Neural cell (in vitro differentiated cells): ENCODE data around the gene NSG2. TPM values are rescaled to one million over a fixed set of nuclear protein-coding genes. Genes with fewer than 3 reads are reported as not detected.

Source experiments
- H2AFZ ChIP-seq: fragments of 200-600, 300-800 bp; sonication (generic), shearing (Covaris generic); 2 replicates; pipeline ENCODE4 v1.6.0; 2014; ENCODE audit warnings: low read depth, mild to moderate bottlenecking, antibody characterized with exemption, low read length, moderate library complexity
- H3F3A ChIP-seq: fragments of 200-600 bp; shearing (Covaris generic); 2 replicates; pipeline ENCODE4 v1.6.1; 2016; ENCODE audit warnings: mild to moderate bottlenecking, moderate library complexity, mixed read lengths, antibody characterized with exemption, low read length; ENCODE audit not compliant: insufficient read depth, poor library complexity, severe bottlenecking
- H3K27ac ChIP-seq: fragments of 200-600, 300-800 bp; sonication (generic), shearing (Covaris generic); 2 replicates; pipeline ENCODE4 v1.5.1; 2014; ENCODE audit warnings: mild to moderate bottlenecking, low read length, moderate library complexity
- H3K27me3 ChIP-seq: fragments of 300-800, 200-600 bp; sonication (generic), shearing (Covaris generic); 2 replicates; pipeline ENCODE4 v1.6.0; 2014; ENCODE audit warnings: mild to moderate bottlenecking, low read depth, low read length, moderate library complexity; ENCODE audit not compliant: insufficient read depth
- H3K36me3 ChIP-seq: fragments of 300-800, 200-600 bp; sonication (generic), shearing (Covaris generic); 2 replicates; pipeline ENCODE4 v1.5.1; 2014; ENCODE audit warnings: mild to moderate bottlenecking, antibody characterized with exemption, low read length, moderate library complexity; ENCODE audit not compliant: insufficient read depth
- H3K4me2 ChIP-seq: fragments of 300-800, 200-600 bp; sonication (generic), shearing (Covaris generic); 2 replicates; pipeline ENCODE4 v1.6.0; 2014; ENCODE audit warnings: mild to moderate bottlenecking, low read length
- H3K4me3 ChIP-seq: fragments of 300-800, 200-600 bp; sonication (generic), shearing (Covaris generic); 2 replicates; pipeline ENCODE4 v1.5.1; 2014; ENCODE audit warnings: mild to moderate bottlenecking, low read length, moderate library complexity
- H3K79me2 ChIP-seq: fragments of 200-600 bp; shearing (Covaris generic); replicated peaks from 2 replicates; pipeline ENCODE4 v1.6.0; 2014; ENCODE audit warnings: mild to moderate bottlenecking, low read length, moderate library complexity; ENCODE audit not compliant: insufficient read depth
- H3K9ac ChIP-seq: fragments of 300-800, 200-600 bp; sonication (generic), shearing (Covaris generic); 2 replicates; pipeline ENCODE4 v1.6.1; 2016; ENCODE audit warnings: mild to moderate bottlenecking, low read length, mixed read lengths
- H3K9me2 ChIP-seq: fragments of 200-600 bp; shearing (Covaris generic); 2 replicates; pipeline ENCODE4 v1.6.1; 2016; ENCODE audit warnings: mild to moderate bottlenecking, low read length, mixed read lengths; ENCODE audit not compliant: insufficient read depth
- H3K9me3 ChIP-seq: fragments of 200-600, 300-800 bp; sonication (generic), shearing (Covaris generic); 2 replicates; pipeline ENCODE4 v1.6.1; 2016; ENCODE audit warnings: mild to moderate bottlenecking, mixed run types, low read length, moderate library complexity, mixed read lengths
- H4K20me1 ChIP-seq: fragments of 200-600 bp; shearing (Covaris generic); 2 replicates; pipeline ENCODE4 v1.6.1; 2016; ENCODE audit warnings: mild to moderate bottlenecking, mixed run types; ENCODE audit not compliant: insufficient read depth
- EP300 ChIP-seq: fragments of 450-650 bp; conservative IDR thresholded peaks from 2 replicates; pipeline ENCODE4 v1.6.1; 2014; ENCODE audit warnings: antibody characterized with exemption, mild to moderate bottlenecking, moderate library complexity; ENCODE audit not compliant: poor library complexity, severe bottlenecking
- EZH2 ChIP-seq: fragments of 200-600, 300-800 bp; shearing (Covaris generic), sonication (generic); IDR thresholded peaks from 2 replicates; pipeline ENCODE4 v1.6.1; 2014; ENCODE audit warnings: antibody characterized with exemption, low read length, borderline replicate concordance, mild to moderate bottlenecking; ENCODE audit not compliant: insufficient read depth, poor library complexity, severe bottlenecking
- MXI1 ChIP-seq: fragments of 450-650 bp; conservative IDR thresholded peaks from 2 replicates; pipeline ENCODE4 v1.6.1; 2014; ENCODE audit warnings: antibody characterized with exemption, mild to moderate bottlenecking; ENCODE audit not compliant: poor library complexity, severe bottlenecking
- POLR2AphosphoS5 ChIP-seq: IDR thresholded peaks from 2 replicates; pipeline ENCODE4 v1.6.1; 2012
- RAD21 ChIP-seq: fragments of 450-650 bp; conservative IDR thresholded peaks from 2 replicates; pipeline ENCODE4 v1.6.1; 2014; ENCODE audit warnings: antibody characterized with exemption, mild to moderate bottlenecking, moderate library complexity
- REST ChIP-seq: IDR thresholded peaks from 2 replicates; pipeline ENCODE4 v1.6.1; 2012; ENCODE audit warnings: borderline replicate concordance
- SMC3 ChIP-seq: fragments of 450-650 bp; conservative IDR thresholded peaks from 2 replicates; pipeline ENCODE4 v1.6.1; 2014; ENCODE audit warnings: antibody characterized with exemption, mild to moderate bottlenecking, moderate library complexity; ENCODE audit not compliant: poor library complexity
- TAF1 ChIP-seq: IDR thresholded peaks from 2 replicates; pipeline ENCODE4 v1.6.1; 2012; ENCODE audit warnings: low read depth
- polyA plus RNA-seq: library from polyadenylated mRNA; depleted of rRNA; stranded (reverse); fragments of >200 nt; gene quantifications from 2 replicates; pipeline ENCODE4 v1.2.3, GENCODE V29; 2014
- TF ChIP-seq, protein P1 (sequence below): fragments of 450-650 bp; IDR thresholded peaks from 2 replicates; pipeline ENCODE4 v1.5.1; 2014; ENCODE audit warnings: antibody characterized with exemption, mild to moderate bottlenecking, moderate library complexity; ENCODE audit not compliant: poor library complexity, severe bottlenecking

Gene NSG2
- polyA plus RNA-seq, 1 donor from 2014 or later, result 1,761 TPM

DNA sequence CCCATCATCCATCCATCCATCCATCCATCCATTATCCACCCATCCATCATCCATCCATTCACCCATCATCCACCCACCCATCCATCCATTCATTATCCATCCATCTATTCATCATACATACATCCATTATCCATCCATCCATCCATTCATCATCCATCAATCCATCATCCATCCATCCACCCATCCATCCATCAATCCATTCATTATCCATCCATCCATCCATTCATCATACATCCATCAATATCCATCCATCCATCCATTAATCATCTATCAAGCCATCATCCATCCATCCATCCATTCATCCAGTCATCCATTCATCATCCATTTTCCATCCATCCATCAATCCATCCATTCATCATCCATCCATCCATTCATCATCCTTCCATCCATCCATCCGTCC is 89.0 kb downstream of the NSG2 start:
- TF ChIP-seq EZH2 (no peak), SMC3 (no peak), EP300 (no peak)
- Histone ChIP-seq H3K27me3 (no peaks in the 10 kb centered on the region), H2AFZ (no peak overlapping the region), H3K9me2 (no peaks in the 10 kb centered on the region), H3K79me2 (no peaks in the 10 kb centered on the region), H3F3A (no peaks in the 10 kb centered on the region), H3K4me3 (no peak overlapping the region), H4K20me1 (no peaks in the 10 kb centered on the region), H3K9ac (no peak overlapping the region), H3K9me3 (no peaks in the 10 kb centered on the region), H3K36me3 (no peaks in the 10 kb centered on the region), H3K27ac (no peak overlapping the region), H3K4me2 (no peak overlapping the region)

- Histone ChIP-seq H3K27ac (no peak overlapping the region), H3K4me2 (no peak overlapping the region), H3K27me3 (no peaks in the 10 kb centered on the region), H3K4me3 (no peak overlapping the region), H3F3A (no peaks in the 10 kb centered on the region), H4K20me1 (no peaks in the 10 kb centered on the region), H3K36me3 (no peaks in the 10 kb centered on the region), H3K9me3 (no peaks in the 10 kb centered on the region), H3K9me2 (no peaks in the 10 kb centered on the region), H2AFZ (no peak overlapping the region), H3K9ac (no peak overlapping the region), H3K79me2 (no peaks in the 10 kb centered on the region)
- TF ChIP-seq REST, result no peak
Observed at GRCh38 chr5:174139623-174140022, 94.1 kb downstream of the NSG2 start.

- H3K9me2 ChIP-seq, result no peaks in the 10 kb centered on the region
- H2AFZ ChIP-seq, result no peak overlapping the region
- H3K4me2 ChIP-seq, result no peak overlapping the region
- peak overlapping the region; percentile 15 for H3K9ac ChIP-seq
- no peaks in the 10 kb centered on the region for H3K27me3 ChIP-seq
- H3K36me3 ChIP-seq, result no peaks in the 10 kb centered on the region
- TF ChIP-seq, protein P1, sequence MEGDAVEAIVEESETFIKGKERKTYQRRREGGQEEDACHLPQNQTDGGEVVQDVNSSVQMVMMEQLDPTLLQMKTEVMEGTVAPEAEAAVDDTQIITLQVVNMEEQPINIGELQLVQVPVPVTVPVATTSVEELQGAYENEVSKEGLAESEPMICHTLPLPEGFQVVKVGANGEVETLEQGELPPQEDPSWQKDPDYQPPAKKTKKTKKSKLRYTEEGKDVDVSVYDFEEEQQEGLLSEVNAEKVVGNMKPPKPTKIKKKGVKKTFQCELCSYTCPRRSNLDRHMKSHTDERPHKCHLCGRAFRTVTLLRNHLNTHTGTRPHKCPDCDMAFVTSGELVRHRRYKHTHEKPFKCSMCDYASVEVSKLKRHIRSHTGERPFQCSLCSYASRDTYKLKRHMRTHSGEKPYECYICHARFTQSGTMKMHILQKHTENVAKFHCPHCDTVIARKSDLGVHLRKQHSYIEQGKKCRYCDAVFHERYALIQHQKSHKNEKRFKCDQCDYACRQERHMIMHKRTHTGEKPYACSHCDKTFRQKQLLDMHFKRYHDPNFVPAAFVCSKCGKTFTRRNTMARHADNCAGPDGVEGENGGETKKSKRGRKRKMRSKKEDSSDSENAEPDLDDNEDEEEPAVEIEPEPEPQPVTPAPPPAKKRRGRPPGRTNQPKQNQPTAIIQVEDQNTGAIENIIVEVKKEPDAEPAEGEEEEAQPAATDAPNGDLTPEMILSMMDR, result no peak
- TF ChIP-seq RAD21 (no peak), MXI1 (no peak), SMC3 (no peak), POLR2AphosphoS5 (no peak), EZH2 (no peak), REST (no peak), EP300 (no peak), TAF1 (no peak)
- no peaks in the 10 kb centered on the region for H3K9me3 ChIP-seq
- no peak overlapping the region for H3K4me3 ChIP-seq
- H3K27ac ChIP-seq, result peak overlapping the region; percentile 43
- H4K20me1 ChIP-seq, result no peaks in the 10 kb centered on the region
- H3K79me2 ChIP-seq, result no peaks in the 10 kb centered on the region
- H3F3A ChIP-seq, result no peaks in the 10 kb centered on the region
Observed at GRCh38 chr5:174140452-174141020, 95.0 kb downstream of the NSG2 start.
